Testis (tissue), 3 donors: ENCODE data around the gene ZFYVE28. TPM values are rescaled to one million over a fixed set of nuclear protein-coding genes. Genes with fewer than 3 reads are reported as not detected.

Experiments
- DNase-seq: peaks from one replicate; pipeline ENCODE4 v3.0.0-alpha.2; 2019
- H3K27ac ChIP-seq, 2 donors: fragments of 200-600 bp; sonication (generic); one replicate each; pipeline ENCODE4 v1.5.1; 2019
- H3K27me3 ChIP-seq: fragments of 200-600 bp; sonication (generic); one replicate; pipeline ENCODE4 v1.5.1; 2019
- H3K36me3 ChIP-seq: fragments of 200-600 bp; sonication (generic); one replicate; pipeline ENCODE4 v1.5.1; 2017; ENCODE audit warnings: low read depth; ENCODE audit errors: missing control alignments
- H3K4me1 ChIP-seq: fragments of 200-600 bp; sonication (generic); one replicate; pipeline ENCODE4 v1.5.1; 2019
- H3K4me3 ChIP-seq, 2 donors: fragments of 200-600 bp; sonication (generic); one replicate each; pipeline ENCODE4 v1.5.1; 2017 to 2019
- H3K9me3 ChIP-seq: fragments of 200-600 bp; sonication (generic); one replicate; pipeline ENCODE4 v1.5.1; 2017
- POLR2A ChIP-seq: fragments of 450-650 bp; IDR thresholded peaks from one replicate; pipeline ENCODE4 v1.6.1; 2017; ENCODE audit warnings: antibody characterized with exemption, mild to moderate bottlenecking, moderate library complexity
- WGBS, 2 donors: methylation state at CpG; one replicate each; pipeline ENCODE4 v1.1.5; 2018; 5-methylcytosine and 5-hydroxymethylcytosine counted together
- intact Hi-C: fragments of 100-400 bp; cut with DNase I; formaldehyde crosslinking; loops from one replicate; pipeline ENCODE4 v1.15.1; 2023; ENCODE audit warnings: low total_unique reads
- polyA plus RNA-seq: library from polyadenylated mRNA; stranded (reverse); fragments of 350-450 nt; fragmentation: Illumina TruSeq; extraction: RNeasy Lipid Tissue Mini Kit (QIAGEN cat#74804); gene quantifications from one replicate; pipeline ENCODE4 v1.2.3, GENCODE V29; 2014; ENCODE audit warnings: low read depth, low replicate concordance; ENCODE audit not compliant: insufficient read depth
- total RNA-seq, 2 donors: library from RNA; depleted of rRNA; stranded (reverse); fragments of >200 nt; gene quantifications; one replicate each; pipeline ENCODE4 v1.2.3, GENCODE V29; 2016
- TF ChIP-seq, protein P1 (sequence below), 3 experiments: fragments of 450-650 bp in 2 of 3; fragments of 200-600 bp in 1 of 3; sonication (generic) in 1 of 3; IDR thresholded peaks; one replicate each; pipeline ENCODE4 v1.5.1; 2016 to 2019; ENCODE audit warnings: antibody characterized with exemption in 3 of 3, mild to moderate bottlenecking in 2 of 3, moderate library complexity in 1 of 3

Gene ZFYVE28
- total and polyA plus RNA-seq, 3 donors from 2014 or later = 14.7 to 55.3 (median 40.5) TPM

DNA sequence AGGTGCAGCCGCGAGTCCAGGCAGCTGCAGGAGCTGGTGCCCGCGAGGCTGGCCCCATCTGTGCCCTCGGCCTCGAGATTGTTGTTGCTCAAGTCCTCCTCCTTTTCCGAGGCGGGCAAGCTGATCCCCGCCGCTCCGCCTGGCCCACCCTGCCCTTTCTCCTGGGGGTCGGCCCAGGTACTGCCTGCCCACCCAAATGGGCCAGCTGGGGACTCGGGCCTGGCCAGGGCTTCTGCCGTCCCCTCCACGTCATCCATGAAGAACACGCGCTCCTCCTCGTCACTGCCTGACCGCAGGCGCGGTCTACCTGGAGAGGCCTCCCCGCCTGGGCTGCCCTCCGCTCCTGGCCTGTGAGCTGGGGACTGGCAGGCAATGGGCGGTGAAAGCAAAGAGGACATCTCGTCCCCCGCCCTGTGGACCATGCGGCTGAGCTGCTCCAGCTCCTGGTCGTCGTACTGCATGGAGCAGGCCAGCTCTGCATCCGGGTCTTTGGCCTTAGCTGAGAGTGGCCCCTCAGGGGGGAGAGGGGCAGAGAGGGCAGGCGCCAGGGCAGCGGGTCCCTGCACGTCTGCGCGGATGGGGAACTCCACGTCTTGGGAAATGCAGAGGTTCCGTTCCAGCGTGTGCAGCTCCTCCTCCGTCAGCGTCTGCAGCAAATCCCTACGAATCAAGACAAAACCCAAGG, 113.4 kb downstream of the ZFYVE28 start:
- no peaks in the 10 kb centered on the region for H3K36me3 ChIP-seq
- H3K4me3 ChIP-seq = no peak overlapping the region
- H3K27ac ChIP-seq = no peak overlapping the region
- no peaks in the 10 kb centered on the region for H3K4me1 ChIP-seq
- TF ChIP-seq, protein P1, sequence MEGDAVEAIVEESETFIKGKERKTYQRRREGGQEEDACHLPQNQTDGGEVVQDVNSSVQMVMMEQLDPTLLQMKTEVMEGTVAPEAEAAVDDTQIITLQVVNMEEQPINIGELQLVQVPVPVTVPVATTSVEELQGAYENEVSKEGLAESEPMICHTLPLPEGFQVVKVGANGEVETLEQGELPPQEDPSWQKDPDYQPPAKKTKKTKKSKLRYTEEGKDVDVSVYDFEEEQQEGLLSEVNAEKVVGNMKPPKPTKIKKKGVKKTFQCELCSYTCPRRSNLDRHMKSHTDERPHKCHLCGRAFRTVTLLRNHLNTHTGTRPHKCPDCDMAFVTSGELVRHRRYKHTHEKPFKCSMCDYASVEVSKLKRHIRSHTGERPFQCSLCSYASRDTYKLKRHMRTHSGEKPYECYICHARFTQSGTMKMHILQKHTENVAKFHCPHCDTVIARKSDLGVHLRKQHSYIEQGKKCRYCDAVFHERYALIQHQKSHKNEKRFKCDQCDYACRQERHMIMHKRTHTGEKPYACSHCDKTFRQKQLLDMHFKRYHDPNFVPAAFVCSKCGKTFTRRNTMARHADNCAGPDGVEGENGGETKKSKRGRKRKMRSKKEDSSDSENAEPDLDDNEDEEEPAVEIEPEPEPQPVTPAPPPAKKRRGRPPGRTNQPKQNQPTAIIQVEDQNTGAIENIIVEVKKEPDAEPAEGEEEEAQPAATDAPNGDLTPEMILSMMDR (IDR thresholded peaks at IDR 0.05) = no peak
- TF ChIP-seq POLR2A = no peak
- intact Hi-C loops = no loop called here
- H3K27me3 ChIP-seq = no peaks in the 10 kb centered on the region
- WGBS, 2 donors = 91 to 95% methylated on average over 28 to 41 of the region's 41 CpGs
- H3K9me3 ChIP-seq = no peaks in the 10 kb centered on the region
- DNase-seq = no peak

DNA sequence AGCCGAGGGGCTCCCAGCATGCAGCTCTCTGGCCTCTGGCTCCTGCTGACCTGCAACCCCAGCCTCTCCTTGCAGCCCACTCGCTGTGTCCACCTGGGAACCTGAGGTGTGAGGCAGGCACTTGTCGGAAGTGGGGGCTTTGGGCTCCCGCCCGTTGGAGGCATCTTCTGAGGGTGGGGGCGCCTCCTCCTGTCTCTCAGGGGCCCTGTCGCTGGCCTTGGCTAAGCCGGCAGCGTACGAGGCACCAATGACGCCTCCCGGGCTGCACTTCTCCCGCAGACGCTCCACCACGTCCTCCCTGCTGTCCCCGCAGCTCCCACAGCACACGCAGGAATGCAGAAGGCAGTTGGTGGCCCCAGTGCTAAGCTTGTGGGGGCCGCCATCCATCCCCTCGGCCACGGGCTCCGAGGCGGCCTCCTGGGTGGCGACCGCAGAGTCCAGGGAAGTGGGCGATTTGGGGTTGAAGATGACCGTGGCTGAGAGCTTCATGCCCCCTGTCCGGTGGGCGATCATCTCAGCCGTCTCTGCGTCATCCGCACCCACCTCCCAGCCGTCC, 114.0 kb downstream of the ZFYVE28 start:
- Histone ChIP-seq H3K27ac (no peak overlapping the region), H3K4me1 (no peaks in the 10 kb centered on the region), H3K4me3 (no peak overlapping the region), H3K36me3 (no peaks in the 10 kb centered on the region), H3K9me3 (no peaks in the 10 kb centered on the region), H3K27me3 (no peaks in the 10 kb centered on the region)
- no peak for DNase-seq
- TF ChIP-seq POLR2A = no peak
- TF ChIP-seq, protein P1 (IDR thresholded peaks at IDR 0.05) = no peak
- 94 to 95% methylated on average over 20 to 32 of the region's 32 CpGs for WGBS, 2 donors
- intact Hi-C loops = no loop called here

DNA sequence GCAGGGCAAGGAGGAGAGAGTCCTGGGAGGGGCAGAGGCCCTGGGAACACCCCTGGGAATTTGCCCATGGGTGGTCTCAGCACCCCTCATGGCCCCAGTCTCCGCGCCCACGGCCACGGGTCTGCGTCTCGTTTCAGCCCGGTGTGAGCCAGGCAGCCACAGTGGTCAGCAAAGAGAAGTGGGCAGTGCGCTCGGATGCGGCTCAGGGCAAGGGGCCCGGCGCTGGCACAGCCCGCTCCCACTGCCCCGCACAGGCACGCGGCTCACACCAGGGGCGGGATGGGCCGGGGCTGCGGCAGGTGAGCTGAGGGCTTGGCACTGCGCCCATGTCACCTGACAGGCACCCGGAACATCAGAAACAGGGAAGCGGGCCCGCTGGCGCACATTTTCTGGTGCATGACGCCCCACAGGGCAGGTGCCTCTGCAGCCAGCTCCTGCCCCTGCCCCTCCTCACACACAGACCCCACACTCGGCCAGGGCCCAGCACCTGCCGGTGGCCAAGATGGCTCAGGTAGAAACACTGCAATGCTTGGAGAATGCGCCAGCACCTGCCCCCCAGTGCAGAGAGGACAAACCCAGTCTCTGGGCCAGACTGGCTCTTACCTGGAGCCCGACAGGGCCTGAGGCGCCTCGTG, 114.6 kb downstream of the ZFYVE28 start:
- 93% methylated on average over 30 of the region's 31 CpGs; no CpG with 5 or more reads in 1 of the 2 donors for WGBS, 2 donors
- TF ChIP-seq POLR2A = no peak
- TF ChIP-seq, protein P1 (IDR thresholded peaks at IDR 0.05) = no peak
- intact Hi-C loops = no loop called here
- Histone ChIP-seq H3K9me3 (no peaks in the 10 kb centered on the region), H3K27ac (no peak overlapping the region), H3K36me3 (no peaks in the 10 kb centered on the region), H3K4me1 (no peaks in the 10 kb centered on the region), H3K4me3 (no peak overlapping the region), H3K27me3 (no peaks in the 10 kb centered on the region)
- no peak for DNase-seq

DNA sequence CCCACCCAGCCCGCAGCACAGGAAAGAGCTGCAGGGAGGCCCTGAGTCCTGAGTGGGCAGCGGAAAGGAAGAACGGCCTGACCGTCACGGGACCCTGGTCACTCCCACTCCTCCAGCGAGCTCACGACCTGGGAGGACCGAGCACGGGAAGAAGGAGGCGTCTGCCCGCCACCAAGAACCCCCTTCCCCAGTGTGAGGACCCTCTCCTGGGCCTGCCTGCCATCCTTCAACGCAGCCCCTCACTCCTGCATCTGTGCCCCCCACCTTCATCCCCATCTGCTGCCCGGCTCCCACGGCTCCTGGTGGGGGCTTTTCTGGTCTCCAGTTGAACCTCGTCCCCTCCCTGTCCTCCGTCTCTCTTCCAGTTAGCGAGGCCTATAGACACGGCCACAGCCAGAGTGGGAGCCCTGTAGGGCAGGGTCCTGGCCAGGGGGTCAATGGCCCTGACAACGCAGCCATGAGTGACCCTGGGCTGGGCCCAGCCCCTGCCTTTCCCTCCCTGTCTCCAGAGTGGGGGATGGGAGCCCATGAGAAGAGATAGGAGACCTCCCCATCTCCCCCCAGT, 115.2 kb downstream of the ZFYVE28 start:
- H3K4me3 ChIP-seq = no peak overlapping the region
- no peak for DNase-seq
- 93 to 95% methylated on average over 4 to 19 of the region's 19 CpGs for WGBS, 2 donors
- intact Hi-C loops = no loop called here
- no peaks in the 10 kb centered on the region for H3K27me3 ChIP-seq
- H3K9me3 ChIP-seq = no peaks in the 10 kb centered on the region
- H3K4me1 ChIP-seq = no peaks in the 10 kb centered on the region
- H3K27ac ChIP-seq = no peak overlapping the region
- TF ChIP-seq POLR2A = no peak
- TF ChIP-seq, protein P1 (IDR thresholded peaks at IDR 0.05) = no peak
- no peaks in the 10 kb centered on the region for H3K36me3 ChIP-seq
